GM23338 (cell line): ENCODE results near the gene FOXD2. TPM values are rescaled to one million over a fixed set of nuclear protein-coding genes. Genes with fewer than 3 reads are reported as not detected.

ENCODE experiments used
- ATAC-seq: fragments of 200-7000 bp; cut with Tn5 transposase; 3 replicates; pipeline ENCODE4 v1.9.1; 2020
- DNase-seq: peaks from one replicate; pipeline ENCODE4 v3.0.0-alpha.2; 2015; ENCODE audit warnings: low spot score
- H2AFZ ChIP-seq: fragments of 200-600 bp; sonication (generic); 2 replicates; pipeline ENCODE4 v1.8.0; 2016; ENCODE audit warnings: antibody characterized with exemption, mild to moderate bottlenecking, moderate library complexity
- H3F3A ChIP-seq: fragments of 200-600 bp; sonication (generic); replicated peaks from 2 replicates; pipeline ENCODE4 v1.8.0; 2017; ENCODE audit warnings: antibody characterized with exemption, mixed run types, low read depth
- H3K27ac ChIP-seq: fragments of 200-600 bp; sonication (generic); 2 replicates; pipeline ENCODE4 v1.6.1; 2016; ENCODE audit warnings: low read depth
- H3K27me3 ChIP-seq: fragments of 200-600 bp; sonication (generic); 2 replicates; pipeline ENCODE4 v1.8.0; 2016; ENCODE audit warnings: mild to moderate bottlenecking, mixed run types, moderate library complexity; ENCODE audit not compliant: insufficient read depth
- H3K36me3 ChIP-seq: fragments of 200-600 bp; sonication (generic); 2 replicates; pipeline ENCODE4 v1.8.0; 2016; ENCODE audit warnings: mild to moderate bottlenecking; ENCODE audit not compliant: insufficient read depth
- H3K4me1 ChIP-seq: fragments of 200-600 bp; sonication (generic); 2 replicates; pipeline ENCODE4 v1.8.0; 2016; ENCODE audit warnings: mild to moderate bottlenecking, moderate library complexity; ENCODE audit not compliant: insufficient read depth
- H3K4me2 ChIP-seq: fragments of 200-600 bp; sonication (generic); 2 replicates; pipeline ENCODE4 v1.7.1; 2017; ENCODE audit warnings: mixed run types
- H3K4me3 ChIP-seq: fragments of 200-600 bp; sonication (generic); 2 replicates; pipeline ENCODE4 v1.6.1; 2016; ENCODE audit warnings: mixed run types
- H3K79me2 ChIP-seq: fragments of 200-600 bp; sonication (generic); replicated peaks from 2 replicates; pipeline ENCODE4 v1.8.0; 2017; ENCODE audit warnings: mild to moderate bottlenecking; ENCODE audit not compliant: insufficient read depth
- H3K9me2 ChIP-seq: fragments of 200-600 bp; sonication (generic); 2 replicates; pipeline ENCODE4 v1.8.0; 2017; ENCODE audit not compliant: insufficient read depth
- H4K20me1 ChIP-seq: fragments of 200-600 bp; sonication (generic); replicated peaks from 2 replicates; pipeline ENCODE4 v1.8.0; 2017; ENCODE audit warnings: mild to moderate bottlenecking; ENCODE audit not compliant: insufficient read depth
- H3K27ac Mint-ChIP-seq: 2 replicates; pipeline ENCODE4 v1.8.0; 2020; ENCODE audit warnings: inconsistent platforms, mild to moderate bottlenecking, moderate library complexity, mixed read lengths
- H3K27me3 Mint-ChIP-seq: 3 replicates; pipeline ENCODE4 v1.8.0; 2022; ENCODE audit warnings: low read depth, mild to moderate bottlenecking, moderate library complexity, mixed read lengths, inconsistent platforms; ENCODE audit not compliant: insufficient read depth, poor library complexity
- H3K36me3 Mint-ChIP-seq: 3 replicates; pipeline ENCODE4 v1.8.0; 2021; ENCODE audit warnings: low read depth, mild to moderate bottlenecking, inconsistent platforms, moderate library complexity, mixed read lengths
- H3K4me1 Mint-ChIP-seq: 3 replicates; pipeline ENCODE4 v1.8.0; 2020; ENCODE audit warnings: mild to moderate bottlenecking, inconsistent platforms, mixed read lengths
- H3K4me3 Mint-ChIP-seq: 3 replicates; pipeline ENCODE4 v1.8.0; 2021; ENCODE audit warnings: moderate library complexity, mild to moderate bottlenecking, inconsistent platforms, mixed read lengths
- H3K9me3 Mint-ChIP-seq: 3 replicates; pipeline ENCODE4 v1.8.0; 2020; ENCODE audit warnings: moderate library complexity, mild to moderate bottlenecking, inconsistent platforms, mixed read lengths
- REST ChIP-seq: IDR thresholded peaks from one replicate; pipeline ENCODE4 v1.6.1; 2018; ENCODE audit warnings: antibody characterized with exemption; ENCODE audit not compliant: unreplicated experiment
- STAT1 ChIP-seq: IDR thresholded peaks from one replicate; pipeline ENCODE4 v1.6.1; 2016; ENCODE audit warnings: antibody characterized with exemption; ENCODE audit not compliant: unreplicated experiment
- ZNF114 ChIP-seq: fragments of 250-450 bp; sonication (Bioruptor Pico); IDR thresholded peaks from 2 replicates; pipeline ENCODE4 v1.5.0; 2020; ENCODE audit warnings: mild to moderate bottlenecking, moderate library complexity
- ZNF462 ChIP-seq: fragments of 250-450 bp; sonication (Bioruptor Pico); IDR thresholded peaks from 2 replicates; pipeline ENCODE4 v1.5.0; 2020; ENCODE audit warnings: mild to moderate bottlenecking, moderate library complexity
- polyA plus RNA-seq: library from polyadenylated mRNA; unstranded; fragments of >200 nt; fragmentation: Nextera tagmentation; extraction: Ambion mirVana; gene quantifications from 2 replicates; pipeline ENCODE4 v1.2.1, GENCODE V29; 2016
- total RNA-seq: library from RNA; depleted of rRNA; stranded (reverse); fragments of >200 nt; shearing (Covaris generic); gene quantifications from 2 replicates; pipeline ENCODE4 v1.2.3, GENCODE V29; 2014

FOXD2 gene
- total and polyA plus RNA-seq, 2 experiments from 2014 or later: 0.28 TPM; not detected in 1

- TF ChIP-seq STAT1 (no peak), ZNF114 (CRISPR knock-in tag) (no peak), ZNF462 (CRISPR knock-in tag) (no peak), REST (no peak)
- H3K4me3 Mint-ChIP-seq: no peak overlapping the region
- Histone ChIP-seq H4K20me1 (no peaks in the 10 kb centered on the region), H3K9me2 (0 out of 2 replicates have a peak, but pooled peaks cover 3% of the 10 kb centered on the region), H3F3A (no peaks in the 10 kb centered on the region), H3K36me3 (no peaks in the 10 kb centered on the region), H2AFZ (no peak overlapping the region), H3K27ac (no peak overlapping the region), H3K4me3 (no peak overlapping the region), H3K79me2 (no peaks in the 10 kb centered on the region), H3K27me3 (no peaks in the 10 kb centered on the region), H3K4me1 (peaks cover 14% of the 10 kb centered on the region), H3K4me2 (no peak overlapping the region)
- no peak overlapping the region for H3K27ac Mint-ChIP-seq
- peaks cover 7% of the 10 kb centered on the region for H3K4me1 Mint-ChIP-seq
- no peak for ATAC-seq
- no peak for DNase-seq
- peaks cover 2% of the 10 kb centered on the region for H3K27me3 Mint-ChIP-seq
- H3K36me3 Mint-ChIP-seq: no peaks in the 10 kb centered on the region
- H3K9me3 Mint-ChIP-seq: no peaks in the 10 kb centered on the region
These were observed 31.5 kb downstream of the FOXD2 start for GRCh38 chr1:47469390-47469759.
